Neural cell (in vitro differentiated cells): ENCODE measurements around the gene ATP9B.

ENCODE experiments used
- EZH2 ChIP-seq: fragments of 200-600, 300-800 bp; shearing (Covaris generic), sonication (generic); IDR thresholded peaks from 2 replicates; pipeline ENCODE4 v1.6.1; 2014; ENCODE audit warnings: antibody characterized with exemption, low read length, borderline replicate concordance, mild to moderate bottlenecking; ENCODE audit not compliant: insufficient read depth, poor library complexity, severe bottlenecking
- POLR2AphosphoS5 ChIP-seq: IDR thresholded peaks from 2 replicates; pipeline ENCODE4 v1.6.1; 2012
- RAD21 ChIP-seq: fragments of 450-650 bp; conservative IDR thresholded peaks from 2 replicates; pipeline ENCODE4 v1.6.1; 2014; ENCODE audit warnings: antibody characterized with exemption, mild to moderate bottlenecking, moderate library complexity
- SMC3 ChIP-seq: fragments of 450-650 bp; conservative IDR thresholded peaks from 2 replicates; pipeline ENCODE4 v1.6.1; 2014; ENCODE audit warnings: antibody characterized with exemption, mild to moderate bottlenecking, moderate library complexity; ENCODE audit not compliant: poor library complexity
- TF ChIP-seq, protein P1 (sequence below): fragments of 450-650 bp; IDR thresholded peaks from 2 replicates; pipeline ENCODE4 v1.5.1; 2014; ENCODE audit warnings: antibody characterized with exemption, mild to moderate bottlenecking, moderate library complexity; ENCODE audit not compliant: poor library complexity, severe bottlenecking

- TF ChIP-seq EZH2: no peak
- TF ChIP-seq, protein P1, sequence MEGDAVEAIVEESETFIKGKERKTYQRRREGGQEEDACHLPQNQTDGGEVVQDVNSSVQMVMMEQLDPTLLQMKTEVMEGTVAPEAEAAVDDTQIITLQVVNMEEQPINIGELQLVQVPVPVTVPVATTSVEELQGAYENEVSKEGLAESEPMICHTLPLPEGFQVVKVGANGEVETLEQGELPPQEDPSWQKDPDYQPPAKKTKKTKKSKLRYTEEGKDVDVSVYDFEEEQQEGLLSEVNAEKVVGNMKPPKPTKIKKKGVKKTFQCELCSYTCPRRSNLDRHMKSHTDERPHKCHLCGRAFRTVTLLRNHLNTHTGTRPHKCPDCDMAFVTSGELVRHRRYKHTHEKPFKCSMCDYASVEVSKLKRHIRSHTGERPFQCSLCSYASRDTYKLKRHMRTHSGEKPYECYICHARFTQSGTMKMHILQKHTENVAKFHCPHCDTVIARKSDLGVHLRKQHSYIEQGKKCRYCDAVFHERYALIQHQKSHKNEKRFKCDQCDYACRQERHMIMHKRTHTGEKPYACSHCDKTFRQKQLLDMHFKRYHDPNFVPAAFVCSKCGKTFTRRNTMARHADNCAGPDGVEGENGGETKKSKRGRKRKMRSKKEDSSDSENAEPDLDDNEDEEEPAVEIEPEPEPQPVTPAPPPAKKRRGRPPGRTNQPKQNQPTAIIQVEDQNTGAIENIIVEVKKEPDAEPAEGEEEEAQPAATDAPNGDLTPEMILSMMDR: no peak
- TF ChIP-seq POLR2AphosphoS5: no peak
- no peak for TF ChIP-seq SMC3
- no peak for TF ChIP-seq RAD21
Observed at GRCh38 chr18:79413025-79413424, 343.8 kb downstream of the ATP9B start.
